ENCODE data around the gene MTHFR. TPM values are rescaled to one million over a fixed set of nuclear protein-coding genes. Genes with fewer than 3 reads are reported as not detected.

Gene MTHFR
- total RNA-seq, 1 experiment from 2014 or later: 27.8 TPM

GRCh38 chr1:11847667-11848372 is 42.1 kb upstream of the MTHFR start, which contains the start of gene NPPA:
Gene NPPA, minus strand, starts transcription at chr1:11847783. Its CDS starts 99 bp downstream, at chr1:11847684.
- BruUV-seq (replicated peaks): no TSS peak
- no peak within 1 kb of the TSS for H3K4me3 ChIP-seq (ENCODE audit: low read depth, low read length)
- H3K27ac Mint-ChIP-seq (ENCODE audit: unreplicated experiment): no peak within 1 kb of the TSS
- TF ChIP-seq CTCF (IDR thresholded peaks at IDR 0.05; ENCODE audit: insufficient read depth in 1 of 2, low read depth in 1 of 2, low read length in 1 of 2, severe bottlenecking in 1 of 2, unreplicated experiment in 1 of 2): no peak
- H3K4me3 Mint-ChIP-seq (ENCODE audit: unreplicated experiment): no peak within 1 kb of the TSS
- no peaks in the 10 kb centered on the region for H3K9me3 ChIP-seq
- H3K4me1 Mint-ChIP-seq (ENCODE audit: low read depth, unreplicated experiment): peaks cover 9% of the 10 kb centered on the region
- H3K9me3 Mint-ChIP-seq (ENCODE audit: unreplicated experiment): no peaks in the 10 kb centered on the region
- intact Hi-C loops (cut with micrococcal nuclease; ENCODE audit: unreplicated experiment): no loop called here
- H3K27me3 Mint-ChIP-seq (ENCODE audit: insufficient read depth, unreplicated experiment): no peaks in the 10 kb centered on the region
- H3K4me1 ChIP-seq: peaks cover 14% of the 10 kb centered on the region
- no peaks in the 10 kb centered on the region for H3K27me3 ChIP-seq (replicated peaks; ENCODE audit: control insufficient read depth, insufficient read depth, low read length)
- ChIA-PET POLR2A (no interaction called here), CTCF (no interaction called here)
- no peak for DNase-seq
- H3K36me3 ChIP-seq (ENCODE audit: control insufficient read depth, insufficient read depth, low read length): 0 out of 2 replicates have a peak, but pooled peaks cover 2% of the 10 kb centered on the region
- peaks cover 31% of the 10 kb centered on the region for H3K36me3 Mint-ChIP-seq (ENCODE audit: insufficient read depth, unreplicated experiment)

GRCh38 chr1:11845641-11846335 is 40.0 kb upstream of the MTHFR start:
- POLR2A ChIA-PET: interaction anchor here (1.0 kb wide), 1 partner anchor 62 kb away, joined by 3 read pairs; no protein-coding TSS in a partner anchor
- H3K27me3 ChIP-seq (replicated peaks; ENCODE audit: control insufficient read depth, insufficient read depth, low read length): no peaks in the 10 kb centered on the region
- H3K36me3 ChIP-seq (ENCODE audit: control insufficient read depth, insufficient read depth, low read length): peaks cover 6% of the 10 kb centered on the region; the same call in 1 of the 2 replicates
- H3K27me3 Mint-ChIP-seq (ENCODE audit: insufficient read depth, unreplicated experiment): no peaks in the 10 kb centered on the region
- intact Hi-C loops (cut with micrococcal nuclease; ENCODE audit: unreplicated experiment): no loop called here
- no TSS peak for BruUV-seq (replicated peaks)
- CTCF ChIA-PET: no interaction called here
- H3K9me3 Mint-ChIP-seq (ENCODE audit: unreplicated experiment): no peaks in the 10 kb centered on the region
- peaks cover 14% of the 10 kb centered on the region for H3K4me1 ChIP-seq
- H3K36me3 Mint-ChIP-seq (ENCODE audit: insufficient read depth, unreplicated experiment): peaks cover 39% of the 10 kb centered on the region
- H3K4me3 ChIP-seq (ENCODE audit: low read depth, low read length): no peak overlapping the region
- H3K4me1 Mint-ChIP-seq (ENCODE audit: low read depth, unreplicated experiment): peaks cover 9% of the 10 kb centered on the region
- no peak for TF ChIP-seq CTCF (IDR thresholded peaks at IDR 0.05; ENCODE audit: insufficient read depth in 1 of 2, low read depth in 1 of 2, low read length in 1 of 2, severe bottlenecking in 1 of 2, unreplicated experiment in 1 of 2)
- no peak overlapping the region for H3K4me3 Mint-ChIP-seq (ENCODE audit: unreplicated experiment)
- peak in 1 of 2 experiments; percentile 24 for DNase-seq
- H3K9me3 ChIP-seq: no peaks in the 10 kb centered on the region
- no peak overlapping the region for H3K27ac Mint-ChIP-seq (ENCODE audit: unreplicated experiment)

GRCh38 chr1:11842154-11843041 is 36.6 kb upstream of the MTHFR start:
- H3K4me3 Mint-ChIP-seq (ENCODE audit: unreplicated experiment): no peak overlapping the region
- TF ChIP-seq CTCF (IDR thresholded peaks at IDR 0.05; ENCODE audit: insufficient read depth in 1 of 2, low read depth in 1 of 2, low read length in 1 of 2, severe bottlenecking in 1 of 2, unreplicated experiment in 1 of 2): no peak
- POLR2A ChIA-PET: no interaction called here

More at GRCh38 chr1:11842154-11843041, 36.6 kb upstream of the MTHFR start:
- Histone ChIP-seq H3K9me3 (no peaks in the 10 kb centered on the region), H3K4me1 (no peaks in the 10 kb centered on the region), H3K27me3 (replicated peaks; ENCODE audit: control insufficient read depth, insufficient read depth, low read length) (no peaks in the 10 kb centered on the region), H3K4me3 (ENCODE audit: low read depth, low read length) (no peak overlapping the region), H3K36me3 (ENCODE audit: control insufficient read depth, insufficient read depth, low read length) (peaks cover 14% of the 10 kb centered on the region)
- TSS peak; percentile 11 for BruUV-seq (replicated peaks)
- no peaks in the 10 kb centered on the region for H3K4me1 Mint-ChIP-seq (ENCODE audit: low read depth, unreplicated experiment)
- intact Hi-C loops (cut with micrococcal nuclease; ENCODE audit: unreplicated experiment): no loop called here
- CTCF ChIA-PET: no interaction called here
- H3K27me3 Mint-ChIP-seq (ENCODE audit: insufficient read depth, unreplicated experiment): no peaks in the 10 kb centered on the region
- H3K27ac Mint-ChIP-seq (ENCODE audit: unreplicated experiment): no peak overlapping the region
- peaks cover 47% of the 10 kb centered on the region for H3K36me3 Mint-ChIP-seq (ENCODE audit: insufficient read depth, unreplicated experiment)
- H3K9me3 Mint-ChIP-seq (ENCODE audit: unreplicated experiment): no peaks in the 10 kb centered on the region
- DNase-seq: no peak

Measured in Caco-2 (cell line).